Stomach (tissue), 4 donors: ENCODE measurements around the gene ZDHHC11.

Source experiments
- EP300 ChIP-seq: sonication (generic); formaldehyde crosslinking; IDR thresholded peaks from one replicate; pipeline ENCODE4 v1.6.1; 2017; ENCODE audit warnings: antibody characterized with exemption
- POLR2A ChIP-seq, 4 donors: fragments of 450-650 bp; IDR thresholded peaks; one replicate each; pipeline ENCODE4 v1.6.1; 2016; ENCODE audit warnings: antibody characterized with exemption in 4 of 4, control low read depth in 2 of 4, mild to moderate bottlenecking in 1 of 4, moderate library complexity in 1 of 4
- POLR2AphosphoS5 ChIP-seq, 3 donors: sonication (generic); formaldehyde crosslinking; IDR thresholded peaks; one replicate each; pipeline ENCODE4 v1.6.1; 2016; ENCODE audit warnings: antibody characterized with exemption in 3 of 3
- TF ChIP-seq, protein P1 (sequence below), 7 experiments: fragments of 450-650 bp in 4 of 7; fragments of 200-600 bp in 3 of 7; sonication (generic) in 3 of 7; IDR thresholded peaks; one replicate each; pipeline ENCODE4 v1.5.1; 2016 to 2019; ENCODE audit warnings: antibody characterized with exemption in 7 of 7, control low read depth in 2 of 7, mild to moderate bottlenecking in 1 of 7

DNA sequence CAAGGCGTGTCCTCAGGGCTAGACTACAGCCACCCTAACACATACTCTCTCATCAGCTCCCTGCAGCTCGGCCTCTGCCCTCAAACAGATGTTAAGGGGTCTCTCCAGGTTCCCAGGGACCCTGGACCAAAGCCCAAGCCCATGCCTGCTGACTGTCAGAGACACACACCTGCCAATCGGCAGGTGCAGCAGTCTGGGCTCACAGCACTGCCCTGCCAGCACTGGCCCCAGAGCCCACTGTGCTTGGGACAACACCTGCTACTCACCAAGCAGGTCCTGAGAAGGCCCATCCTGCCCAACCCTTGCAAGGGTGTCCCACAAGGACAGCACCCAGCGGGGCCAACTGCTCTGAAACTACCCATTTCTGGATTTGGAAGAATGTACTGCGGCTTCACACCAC is 20.2 kb upstream of the ZDHHC11 start:
- TF ChIP-seq EP300 (no peak), POLR2A (IDR thresholded peaks at IDR 0.05) (no peak), POLR2AphosphoS5 (IDR thresholded peaks at IDR 0.05) (no peak)
- TF ChIP-seq, protein P1, sequence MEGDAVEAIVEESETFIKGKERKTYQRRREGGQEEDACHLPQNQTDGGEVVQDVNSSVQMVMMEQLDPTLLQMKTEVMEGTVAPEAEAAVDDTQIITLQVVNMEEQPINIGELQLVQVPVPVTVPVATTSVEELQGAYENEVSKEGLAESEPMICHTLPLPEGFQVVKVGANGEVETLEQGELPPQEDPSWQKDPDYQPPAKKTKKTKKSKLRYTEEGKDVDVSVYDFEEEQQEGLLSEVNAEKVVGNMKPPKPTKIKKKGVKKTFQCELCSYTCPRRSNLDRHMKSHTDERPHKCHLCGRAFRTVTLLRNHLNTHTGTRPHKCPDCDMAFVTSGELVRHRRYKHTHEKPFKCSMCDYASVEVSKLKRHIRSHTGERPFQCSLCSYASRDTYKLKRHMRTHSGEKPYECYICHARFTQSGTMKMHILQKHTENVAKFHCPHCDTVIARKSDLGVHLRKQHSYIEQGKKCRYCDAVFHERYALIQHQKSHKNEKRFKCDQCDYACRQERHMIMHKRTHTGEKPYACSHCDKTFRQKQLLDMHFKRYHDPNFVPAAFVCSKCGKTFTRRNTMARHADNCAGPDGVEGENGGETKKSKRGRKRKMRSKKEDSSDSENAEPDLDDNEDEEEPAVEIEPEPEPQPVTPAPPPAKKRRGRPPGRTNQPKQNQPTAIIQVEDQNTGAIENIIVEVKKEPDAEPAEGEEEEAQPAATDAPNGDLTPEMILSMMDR (IDR thresholded peaks at IDR 0.05) = no peak
